Body of pancreas (tissue), 4 donors: ENCODE results near the gene SNCA. TPM values are rescaled to one million over a fixed set of nuclear protein-coding genes. Genes with fewer than 3 reads are reported as not detected.

Source experiments
- ATAC-seq: fragments of 150-250 bp; one replicate; pipeline ENCODE4 v1.9.1; 2016
- DNase-seq, 4 donors: peaks; one replicate each; pipeline ENCODE4 v3.0.0-alpha.2; 2019
- H3K27ac ChIP-seq, 4 donors: fragments of 200-600 bp; sonication (generic); 1 replicate in 3 of 4; 2 replicates in 1 of 4; pipeline versions ENCODE4 v1.5.1 to v1.6.1; 2016 to 2019; ENCODE audit warnings: mild to moderate bottlenecking in 1 of 4, mixed read lengths in 1 of 4, moderate library complexity in 1 of 4
- H3K27me3 ChIP-seq, 2 donors: fragments of 200-600 bp; sonication (generic); one replicate each; pipeline ENCODE4 v1.6.0; 2016; ENCODE audit warnings: mild to moderate bottlenecking in 1 of 2
- H3K36me3 ChIP-seq, 2 donors: fragments of 200-600 bp; sonication (generic); replicated peaks in 1 of 2; 2 replicates each; pipeline ENCODE4 v1.5.1; 2016; ENCODE audit warnings: low read depth in 2 of 2; ENCODE audit not compliant: insufficient read depth in 1 of 2
- H3K4me1 ChIP-seq: fragments of 200-600 bp; sonication (generic); one replicate; pipeline ENCODE4 v1.6.0; 2016
- H3K4me3 ChIP-seq, 2 donors: fragments of 200-600 bp; sonication (generic); 1 replicate in 1 of 2; 2 replicates in 1 of 2; pipeline ENCODE4 v1.5.1; 2016 to 2019
- H3K9me3 ChIP-seq, 3 donors: fragments of 200-600 bp; sonication (generic); 1 replicate in 2 of 3; 2 replicates in 1 of 3; pipeline ENCODE4 v1.5.1; 2016
- CTCF ChIP-seq, 7 experiments: fragments of 450-650 bp in 4 of 7; fragments of 200-600 bp in 3 of 7; sonication (generic) in 3 of 7; IDR thresholded peaks; one replicate each; pipeline ENCODE4 v1.5.1; 2016 to 2019; ENCODE audit warnings: antibody characterized with exemption in 7 of 7
- POLR2A ChIP-seq, 3 donors: fragments of 450-650 bp; IDR thresholded peaks; one replicate each; pipeline ENCODE4 v1.6.1; 2016; ENCODE audit warnings: antibody characterized with exemption in 3 of 3, mild to moderate bottlenecking in 2 of 3
- WGBS, 2 donors: methylation state at CpG; one replicate each; pipeline ENCODE4 v1.1.5; 2017; 5-methylcytosine and 5-hydroxymethylcytosine counted together
- intact Hi-C: fragments of 100-400 bp; cut with DNase I; formaldehyde crosslinking; loops from one replicate; pipeline ENCODE4 v1.15.1; 2023
- total RNA-seq, 2 donors: library from RNA; depleted of rRNA; stranded (reverse); fragments of >200 nt; gene quantifications; one replicate each; pipeline ENCODE4 v1.1.0, GENCODE V29; 2016

SNCA gene
- total RNA-seq, 2 donors from 2014 or later, result 9.3 TPM; not detected in 1

- ATAC-seq (no peak), DNase-seq (no peak)
- Histone ChIP-seq H3K36me3 (no peaks in the 10 kb centered on the region), H3K27me3 (no peaks in the 10 kb centered on the region), H3K27ac (no peak overlapping the region), H3K4me1 (no peaks in the 10 kb centered on the region), H3K9me3 (no peaks in the 10 kb centered on the region), H3K4me3 (no peak overlapping the region)
- no peak for TF ChIP-seq POLR2A (IDR thresholded peaks at IDR 0.05)
- no peak for TF ChIP-seq CTCF (IDR thresholded peaks at IDR 0.05)
- 67 to 78% methylated on average over 3 of the region's 3 CpGs for WGBS, 2 donors
- intact Hi-C loops, result no loop called here
These were observed 103.0 kb downstream of the SNCA start for GRCh38 chr4:89733946-89734345.

GRCh38 chr4:89727238-89727637 lies 109.7 kb downstream of the SNCA start:
- H3K27me3 ChIP-seq, result no peaks in the 10 kb centered on the region
- DNase-seq (no peak), ATAC-seq (no peak)
- H3K36me3 ChIP-seq, result no peaks in the 10 kb centered on the region
- TF ChIP-seq CTCF (IDR thresholded peaks at IDR 0.05), result no peak
- no peak for TF ChIP-seq POLR2A (IDR thresholded peaks at IDR 0.05)
- H3K27ac ChIP-seq, result no peak overlapping the region
- intact Hi-C loops, result no loop called here
- no peak overlapping the region for H3K4me3 ChIP-seq
- H3K4me1 ChIP-seq, result no peaks in the 10 kb centered on the region
- no peaks in the 10 kb centered on the region for H3K9me3 ChIP-seq

DNA sequence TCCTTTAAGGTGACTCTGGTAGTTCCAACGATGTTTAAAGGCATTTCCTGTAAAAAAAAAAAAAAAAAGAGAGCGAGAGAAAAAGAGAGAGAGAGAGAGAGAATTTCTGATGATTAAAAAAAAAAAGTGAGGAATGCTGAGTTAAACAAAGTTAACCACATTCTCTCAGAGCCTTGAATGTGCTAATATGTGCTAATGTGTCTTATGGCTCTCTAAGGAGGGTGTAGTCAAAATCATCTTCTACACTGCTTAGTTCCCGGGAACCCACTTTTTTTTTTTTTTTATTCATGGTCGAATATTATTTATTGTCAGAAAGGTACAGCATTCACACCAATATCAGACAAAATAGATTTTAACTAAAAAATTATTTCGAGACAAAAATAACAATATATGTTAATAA lies 111.7 kb downstream of the SNCA start:
- Histone ChIP-seq H3K27me3 (no peaks in the 10 kb centered on the region), H3K36me3 (no peaks in the 10 kb centered on the region), H3K4me1 (no peaks in the 10 kb centered on the region), H3K4me3 (no peak overlapping the region), H3K9me3 (no peaks in the 10 kb centered on the region), H3K27ac (no peak overlapping the region)
- intact Hi-C loops, result no loop called here
- TF ChIP-seq CTCF (IDR thresholded peaks at IDR 0.05) (no peak), POLR2A (IDR thresholded peaks at IDR 0.05) (no peak)
- DNase-seq (no peak), ATAC-seq (no peak)
- WGBS, 2 donors, result 56 to 70% methylated on average over 5 of the region's 5 CpGs

GRCh38 chr4:89724716-89725115 lies 112.2 kb downstream of the SNCA start:
- WGBS, 2 donors, result 67 to 73% methylated on average over 2 of the region's 2 CpGs
- intact Hi-C loops, result no loop called here
- no peak for DNase-seq
- no peaks in the 10 kb centered on the region for H3K36me3 ChIP-seq
- ATAC-seq, result no peak
- no peak overlapping the region for H3K4me3 ChIP-seq
- no peaks in the 10 kb centered on the region for H3K4me1 ChIP-seq
- TF ChIP-seq CTCF (IDR thresholded peaks at IDR 0.05), result no peak
- no peak for TF ChIP-seq POLR2A (IDR thresholded peaks at IDR 0.05)
- H3K27me3 ChIP-seq, result no peaks in the 10 kb centered on the region
- H3K27ac ChIP-seq, result no peak overlapping the region
- H3K9me3 ChIP-seq, result no peaks in the 10 kb centered on the region

DNA sequence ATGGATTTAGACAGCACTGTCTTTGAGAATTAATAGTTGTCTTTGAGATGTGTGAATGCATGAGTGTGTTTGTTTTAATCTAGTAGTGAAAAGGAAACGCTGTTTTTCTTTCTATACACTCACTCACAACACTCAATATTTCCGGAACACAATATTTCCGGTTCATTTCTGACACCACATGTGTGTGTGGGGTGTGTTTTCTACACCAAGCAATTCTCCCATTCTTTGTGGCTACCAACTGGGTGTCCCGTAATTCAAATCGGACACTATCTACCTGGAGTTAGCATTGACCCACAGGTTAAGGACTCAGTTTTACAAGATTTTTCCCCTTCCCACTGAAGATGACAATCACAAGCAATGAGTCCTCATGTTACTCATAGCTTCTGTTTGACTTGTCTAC lies 113.9 kb downstream of the SNCA start:
- Histone ChIP-seq H3K9me3 (no peaks in the 10 kb centered on the region), H3K27me3 (no peaks in the 10 kb centered on the region), H3K36me3 (no peaks in the 10 kb centered on the region), H3K4me3 (no peak overlapping the region), H3K27ac (no peak overlapping the region), H3K4me1 (no peaks in the 10 kb centered on the region)
- DNase-seq (no peak), ATAC-seq (no peak)
- WGBS, 2 donors, result 65 to 72% methylated on average over 5 of the region's 5 CpGs
- TF ChIP-seq POLR2A (IDR thresholded peaks at IDR 0.05) (no peak), CTCF (IDR thresholded peaks at IDR 0.05) (no peak)
- intact Hi-C loops, result no loop called here
